Panc1 (cell line): ENCODE data around the gene TMOD1. TPM values are rescaled to one million over a fixed set of nuclear protein-coding genes. Genes with fewer than 3 reads are reported as not detected.

ENCODE experiments used
- ATAC-seq: fragments of 200-7000 bp; cut with Tn5 transposase; 2 replicates; pipeline ENCODE4 v1.9.1; 2020; ENCODE audit warnings: mild to moderate bottlenecking, moderate library complexity
- BruUV-seq: library from RNA; stranded (reverse); fragments of 400-500 nt; replicated peaks from 2 replicates; lab custom pipeline; 2021; lab: Mats Ljungman, UMichigan
- CTCF ChIA-PET: fragments of 300-600 bp; sonication (Branson Sonifier 250); formaldehyde crosslinking; loops from one replicate; lab custom pipeline; 2022; ENCODE audit warnings: antibody characterized with exemption; lab: Charles Lee
- POLR2A ChIA-PET: fragments of 300-600 bp; sonication (Branson Sonifier 250); formaldehyde crosslinking; loops from one replicate; lab custom pipeline; 2022; ENCODE audit warnings: antibody characterized with exemption; lab: Charles Lee
- DNase-seq: peaks from one replicate; pipeline ENCODE4 v3.0.0-alpha.2; 2010; ENCODE audit warnings: low read depth, low spot score
- H3K27ac ChIP-seq: 2 replicates; pipeline ENCODE4 v1.5.1; 2011; ENCODE audit warnings: mild to moderate bottlenecking, low read length, inconsistent platforms
- H3K27me3 ChIP-seq: fragments of 200-500 bp; sonication (Bioruptor generic); 2 replicates; pipeline ENCODE4 v1.6.0; 2014; ENCODE audit warnings: low read length, inconsistent platforms; ENCODE audit not compliant: control insufficient read depth, insufficient read depth
- H3K36me3 ChIP-seq: fragments of 200-500 bp; sonication (Bioruptor generic); 2 replicates; pipeline ENCODE4 v1.5.1; 2014; ENCODE audit warnings: inconsistent platforms, mild to moderate bottlenecking, low read length, moderate library complexity; ENCODE audit not compliant: control insufficient read depth, insufficient read depth
- H3K4me1 ChIP-seq: 2 replicates; pipeline ENCODE4 v1.5.1; 2011; ENCODE audit warnings: inconsistent platforms, mild to moderate bottlenecking, low read length, moderate library complexity; ENCODE audit not compliant: control insufficient read depth, insufficient read depth
- H3K4me3 ChIP-seq, 2 experiments: 2 replicates each; pipeline ENCODE4 v1.5.1; 2011 to 2012; ENCODE audit warnings: low read depth in 2 of 2, low read length in 2 of 2, mild to moderate bottlenecking in 2 of 2, inconsistent platforms in 1 of 2, moderate library complexity in 1 of 2
- H3K9me3 ChIP-seq: fragments of 200-500 bp; sonication (Bioruptor generic); 2 replicates; pipeline ENCODE4 v1.5.1; 2014; ENCODE audit warnings: low read depth, mild to moderate bottlenecking, inconsistent platforms, low read length, moderate library complexity; ENCODE audit not compliant: control insufficient read depth, insufficient read depth
- POLR2AphosphoS5 ChIP-seq: IDR thresholded peaks from 2 replicates; pipeline ENCODE4 v1.6.1; 2012; ENCODE audit warnings: mild to moderate bottlenecking, low read depth, low read length, moderate library complexity
- REST ChIP-seq, 2 experiments: IDR thresholded peaks; 2 replicates each; pipeline ENCODE4 v1.6.1; 2011 to 2012; ENCODE audit warnings: low read depth in 2 of 2, control low read depth in 1 of 2, low read length in 1 of 2, mild to moderate bottlenecking in 1 of 2, moderate library complexity in 1 of 2; ENCODE audit not compliant: insufficient read depth in 1 of 2
- SIN3A ChIP-seq: IDR thresholded peaks from 2 replicates; pipeline ENCODE4 v1.6.1; 2012; ENCODE audit warnings: low read depth, mild to moderate bottlenecking, low read length, moderate library complexity, borderline replicate concordance; ENCODE audit not compliant: insufficient read depth
- TCF7L2 ChIP-seq: IDR thresholded peaks from 2 replicates; pipeline ENCODE4 v1.6.1; 2011; ENCODE audit warnings: mild to moderate bottlenecking, low read depth, low read length, inconsistent platforms
- in situ Hi-C: cut with HindIII; loops from 2 replicates; pipeline ENCODE4 v1.10.0; 2016; ENCODE audit warnings: low sequenced_read_pairs, low pct_unique_long_range_greater_than_20kb
- intact Hi-C: fragments of 100-400 bp; cut with micrococcal nuclease; formaldehyde crosslinking; loops from one replicate; pipeline ENCODE4 v1.10.0; 2022; ENCODE audit not compliant: unreplicated experiment
- total RNA-seq: library from RNA; stranded (reverse); gene quantifications from one replicate; pipeline ENCODE4 v1.2.1, GENCODE V29; 2021; ENCODE audit not compliant: unreplicated experiment
- TF ChIP-seq, protein P1 (sequence below): fragments of 450-650 bp; IDR thresholded peaks from 2 replicates; pipeline ENCODE4 v1.5.1; 2017; ENCODE audit warnings: mild to moderate bottlenecking

Gene TMOD1
- total RNA-seq, 1 experiment from 2014 or later = 1.4 TPM

DNA sequence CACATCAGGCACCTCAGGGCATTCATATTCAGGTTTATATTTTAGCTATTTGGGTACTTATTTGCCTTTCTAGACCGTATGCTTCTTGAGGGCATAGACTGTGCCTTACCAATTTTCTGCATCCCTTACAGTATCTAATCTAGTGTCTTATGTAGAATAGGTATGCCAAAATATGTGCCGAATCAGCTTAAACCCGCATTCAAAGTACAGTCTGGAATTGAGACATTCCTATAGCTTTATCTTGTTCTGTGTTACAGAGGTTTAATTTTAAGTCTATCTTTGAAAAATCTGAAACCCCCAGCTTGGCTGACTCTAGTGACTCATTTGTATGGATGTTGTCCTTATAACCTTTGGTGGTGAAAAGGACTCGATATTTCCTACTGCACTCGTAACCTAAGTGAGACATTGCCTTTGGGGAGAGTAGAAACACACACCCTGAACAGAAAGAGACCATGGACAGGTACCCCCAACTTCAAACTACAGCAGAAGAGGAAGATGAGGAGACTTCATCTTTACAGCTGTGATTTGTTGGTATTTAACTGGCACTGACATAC lies 27.0 kb upstream of the TMOD1 start:
- DNase-seq (no peak), ATAC-seq (no peak)
- POLR2A ChIA-PET = no interaction called here
- H3K4me3 ChIP-seq = no peak overlapping the region
- TF ChIP-seq SIN3A = no peak
- no peak for TF ChIP-seq REST (IDR thresholded peaks at IDR 0.05; ENCODE audit: insufficient read depth in 1 of 2, low read depth in 2 of 2, low read length in 1 of 2)
- TF ChIP-seq TCF7L2 = no peak
- TF ChIP-seq POLR2AphosphoS5 = no peak
- TF ChIP-seq, protein P1, sequence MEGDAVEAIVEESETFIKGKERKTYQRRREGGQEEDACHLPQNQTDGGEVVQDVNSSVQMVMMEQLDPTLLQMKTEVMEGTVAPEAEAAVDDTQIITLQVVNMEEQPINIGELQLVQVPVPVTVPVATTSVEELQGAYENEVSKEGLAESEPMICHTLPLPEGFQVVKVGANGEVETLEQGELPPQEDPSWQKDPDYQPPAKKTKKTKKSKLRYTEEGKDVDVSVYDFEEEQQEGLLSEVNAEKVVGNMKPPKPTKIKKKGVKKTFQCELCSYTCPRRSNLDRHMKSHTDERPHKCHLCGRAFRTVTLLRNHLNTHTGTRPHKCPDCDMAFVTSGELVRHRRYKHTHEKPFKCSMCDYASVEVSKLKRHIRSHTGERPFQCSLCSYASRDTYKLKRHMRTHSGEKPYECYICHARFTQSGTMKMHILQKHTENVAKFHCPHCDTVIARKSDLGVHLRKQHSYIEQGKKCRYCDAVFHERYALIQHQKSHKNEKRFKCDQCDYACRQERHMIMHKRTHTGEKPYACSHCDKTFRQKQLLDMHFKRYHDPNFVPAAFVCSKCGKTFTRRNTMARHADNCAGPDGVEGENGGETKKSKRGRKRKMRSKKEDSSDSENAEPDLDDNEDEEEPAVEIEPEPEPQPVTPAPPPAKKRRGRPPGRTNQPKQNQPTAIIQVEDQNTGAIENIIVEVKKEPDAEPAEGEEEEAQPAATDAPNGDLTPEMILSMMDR = no peak
- BruUV-seq = no TSS peak
- H3K9me3 ChIP-seq = no peaks in the 10 kb centered on the region
- no peaks in the 10 kb centered on the region for H3K4me1 ChIP-seq
- in situ Hi-C loops = no loop called here
- CTCF ChIA-PET = interaction anchor here (0.7 to 1.1 kb wide), 2 partner anchors 23 to 88 kb away, joined by 3 read pairs; no protein-coding TSS in a partner anchor
- H3K27ac ChIP-seq = no peak overlapping the region
- H3K27me3 ChIP-seq = no peaks in the 10 kb centered on the region
- H3K36me3 ChIP-seq = no peaks in the 10 kb centered on the region
- intact Hi-C loops = loop anchor here (5.0 kb wide), 1 partner anchor 143 kb away; no protein-coding TSS in a partner anchor

DNA sequence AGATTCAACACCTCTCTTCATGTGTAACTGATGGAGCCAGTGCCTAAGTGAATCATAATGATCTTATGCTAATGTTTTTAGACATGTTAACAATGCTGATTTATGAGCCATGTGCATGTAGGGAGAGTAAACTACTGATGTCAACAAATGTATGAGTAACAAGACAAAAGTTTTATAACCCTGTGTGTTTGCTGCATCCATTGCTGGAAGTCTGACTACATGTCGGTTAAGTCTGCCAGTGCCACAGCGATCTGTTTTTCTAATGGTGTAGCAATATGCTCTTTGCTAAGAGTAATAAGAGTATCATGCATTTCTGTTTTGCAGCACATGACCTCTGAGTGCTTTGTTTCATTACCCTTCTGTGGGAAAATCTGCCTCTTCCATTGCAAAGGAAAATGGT lies 26.4 kb upstream of the TMOD1 start:
- H3K27ac ChIP-seq = no peak overlapping the region
- H3K4me1 ChIP-seq = no peaks in the 10 kb centered on the region
- no TSS peak for BruUV-seq
- CTCF ChIA-PET = interaction anchor here (0.7 kb wide), 1 partner anchor 22 kb away, joined by 3 read pairs; no protein-coding TSS in a partner anchor
- ATAC-seq = no peak
- H3K9me3 ChIP-seq = no peaks in the 10 kb centered on the region
- DNase-seq = no peak
- H3K36me3 ChIP-seq = no peaks in the 10 kb centered on the region
- POLR2A ChIA-PET = no interaction called here
- in situ Hi-C loops = no loop called here
- H3K27me3 ChIP-seq = no peaks in the 10 kb centered on the region
- H3K4me3 ChIP-seq = no peak overlapping the region
- intact Hi-C loops = no loop called here
- TF ChIP-seq POLR2AphosphoS5 (no peak), REST (IDR thresholded peaks at IDR 0.05; ENCODE audit: insufficient read depth in 1 of 2, low read depth in 2 of 2, low read length in 1 of 2) (no peak), TCF7L2 (no peak), SIN3A (no peak)
- TF ChIP-seq, protein P1 = no peak
